HG02840 (cell line): ENCODE measurements around the gene SERPINE2.
A peak's percentile ranks its signal among the peaks of the same experiment; 100 is the strongest.

Experiments
- ATAC-seq: cut with Tn5 transposase; IDR thresholded peaks from one replicate; pipeline ENCODE4 v1.9.1; 2021; ENCODE audit warnings: mild to moderate bottlenecking, moderate library complexity, moderate number of reproducible peaks; ENCODE audit not compliant: unreplicated experiment, low FRiP score

Gene SERPINE2, protein sequence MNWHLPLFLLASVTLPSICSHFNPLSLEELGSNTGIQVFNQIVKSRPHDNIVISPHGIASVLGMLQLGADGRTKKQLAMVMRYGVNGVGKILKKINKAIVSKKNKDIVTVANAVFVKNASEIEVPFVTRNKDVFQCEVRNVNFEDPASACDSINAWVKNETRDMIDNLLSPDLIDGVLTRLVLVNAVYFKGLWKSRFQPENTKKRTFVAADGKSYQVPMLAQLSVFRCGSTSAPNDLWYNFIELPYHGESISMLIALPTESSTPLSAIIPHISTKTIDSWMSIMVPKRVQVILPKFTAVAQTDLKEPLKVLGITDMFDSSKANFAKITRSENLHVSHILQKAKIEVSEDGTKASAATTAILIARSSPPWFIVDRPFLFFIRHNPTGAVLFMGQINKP

GRCh38 chr2:224039080-224039769, at the start of gene SERPINE2:
TSS of gene SERPINE2 (minus strand) at chr2:224039286. CDS start at chr2:224001900, 37,386 bp downstream.
- ATAC-seq: peak; percentile 41

DNA sequence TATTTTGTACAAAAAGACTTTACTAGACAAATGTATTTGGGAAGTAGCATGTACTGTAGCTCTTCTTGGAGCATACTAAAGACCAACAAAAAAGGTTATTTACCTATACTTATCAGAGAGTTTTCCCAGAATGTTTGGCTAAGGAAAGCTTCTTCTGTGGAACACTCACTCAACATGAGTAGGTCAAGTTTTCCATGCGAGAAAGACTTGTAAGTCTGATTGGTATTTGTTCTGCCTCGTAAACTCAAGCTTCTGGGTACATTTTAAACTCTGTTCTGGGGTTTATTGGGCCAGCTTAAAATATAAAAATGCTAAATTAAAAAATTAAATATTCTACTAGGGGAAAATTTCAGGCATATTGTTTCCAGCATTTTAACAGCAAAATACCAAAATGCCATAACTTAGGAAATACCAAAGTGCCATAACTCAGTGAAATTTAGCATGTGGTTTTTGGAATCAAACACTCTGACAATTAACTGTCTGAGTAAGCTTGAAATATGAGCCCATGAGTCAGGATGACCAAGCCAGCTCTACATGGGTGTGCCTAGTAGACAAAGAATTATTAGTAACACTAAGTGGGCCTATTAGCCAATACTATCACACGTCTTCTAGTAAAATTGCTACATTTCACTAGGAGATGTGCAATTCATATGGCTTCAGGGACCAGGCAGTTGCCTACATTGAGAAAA, 47.3 kb upstream of the SERPINE2 start:
- no peak for ATAC-seq

- no peak for ATAC-seq
Observed at GRCh38 chr2:224085811-224086210, 46.7 kb upstream of the SERPINE2 start.

DNA sequence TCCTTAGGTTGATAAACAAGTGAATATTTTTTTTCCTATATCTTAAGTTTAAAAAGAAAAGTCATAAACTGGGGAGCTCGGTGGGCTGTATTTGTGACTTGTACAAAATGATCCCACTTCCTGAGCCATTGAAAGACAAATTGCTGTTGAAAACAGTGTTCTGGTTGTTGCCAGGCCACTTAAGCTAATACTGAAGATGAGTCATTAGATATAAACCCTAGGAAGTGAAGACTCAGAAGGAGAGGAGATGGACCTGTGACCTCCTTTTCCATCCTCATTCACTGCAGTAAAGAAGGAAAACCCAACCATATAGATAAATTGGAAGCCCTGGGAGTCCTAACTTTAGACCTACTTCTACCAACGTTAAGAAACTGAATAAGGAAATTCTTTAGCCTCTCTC, 46.2 kb upstream of the SERPINE2 start:
- ATAC-seq: no peak

DNA sequence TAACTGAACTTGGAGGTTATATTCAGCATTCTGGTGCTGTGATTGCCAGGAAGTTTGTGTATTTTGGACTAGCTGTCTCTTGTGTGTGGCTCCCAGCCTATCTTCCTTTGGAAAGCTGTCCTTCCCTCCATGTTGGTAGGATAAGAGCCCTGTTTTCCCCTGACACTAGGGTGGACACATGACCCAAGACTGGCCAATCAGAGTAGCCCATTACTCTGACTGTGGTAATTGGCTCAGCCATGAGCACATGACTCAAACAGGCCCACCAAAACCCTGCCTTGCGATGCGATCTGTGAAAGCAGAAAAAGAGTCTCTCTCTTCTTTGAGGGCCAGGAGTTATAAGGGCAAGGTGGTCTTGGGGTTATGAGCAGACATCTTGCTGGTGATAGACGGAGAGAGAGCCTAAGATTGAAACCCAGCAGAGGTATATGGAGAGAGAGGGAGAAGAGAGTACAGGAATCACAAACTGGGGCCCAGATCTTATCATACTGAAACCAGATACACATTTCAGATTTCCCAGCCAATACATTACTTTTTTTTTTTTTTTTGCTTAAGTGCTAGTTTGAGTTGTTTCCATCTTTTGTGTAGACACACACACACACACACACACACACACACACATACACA, 45.3 kb upstream of the SERPINE2 start:
- no peak for ATAC-seq

DNA sequence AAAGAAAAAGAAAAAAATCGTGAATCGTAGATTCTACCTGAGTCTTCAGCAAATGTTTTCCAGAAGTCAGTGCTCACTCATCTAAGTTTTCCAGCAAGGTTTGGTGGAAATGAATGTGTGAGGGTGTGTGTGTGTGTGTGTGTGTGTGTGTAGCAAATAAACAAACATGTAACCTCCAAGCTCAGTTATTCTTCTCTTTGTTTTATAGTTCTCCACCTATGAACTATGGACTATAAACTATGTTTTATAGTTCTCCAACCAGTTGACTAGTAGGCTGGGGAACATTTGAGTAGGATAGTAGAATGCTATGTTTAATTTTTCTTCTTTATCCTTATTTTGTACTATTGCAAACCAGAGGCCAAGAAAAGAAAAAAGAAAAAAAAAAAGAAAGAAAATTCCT, 44.6 kb upstream of the SERPINE2 start:
- ATAC-seq: no peak

DNA sequence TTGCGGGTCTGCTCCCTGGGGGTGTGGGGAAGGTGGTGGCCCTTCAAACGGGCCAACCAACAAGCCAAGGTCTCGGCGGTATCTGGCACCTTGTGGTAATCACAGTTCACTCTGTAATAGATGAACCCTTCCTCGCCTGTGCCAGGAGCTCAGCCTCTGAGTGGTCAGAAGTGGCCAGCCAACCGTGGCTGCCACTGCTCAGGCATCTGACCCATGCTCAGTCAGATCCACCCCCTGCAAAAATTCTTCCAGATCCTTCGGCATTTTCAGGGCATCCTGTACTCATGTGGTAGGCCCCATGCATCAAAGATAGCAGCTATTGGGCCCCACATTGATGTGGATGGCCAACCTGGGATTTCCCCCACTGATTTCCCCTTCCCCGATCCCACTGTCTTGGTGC, 39.6 kb upstream of the SERPINE2 start:
- ATAC-seq: no peak

- no peak for ATAC-seq
Observed at GRCh38 chr2:224077773-224078507, 38.9 kb upstream of the SERPINE2 start.

GRCh38 chr2:224075588-224075987, 36.5 kb upstream of the SERPINE2 start:
- no peak for ATAC-seq

DNA sequence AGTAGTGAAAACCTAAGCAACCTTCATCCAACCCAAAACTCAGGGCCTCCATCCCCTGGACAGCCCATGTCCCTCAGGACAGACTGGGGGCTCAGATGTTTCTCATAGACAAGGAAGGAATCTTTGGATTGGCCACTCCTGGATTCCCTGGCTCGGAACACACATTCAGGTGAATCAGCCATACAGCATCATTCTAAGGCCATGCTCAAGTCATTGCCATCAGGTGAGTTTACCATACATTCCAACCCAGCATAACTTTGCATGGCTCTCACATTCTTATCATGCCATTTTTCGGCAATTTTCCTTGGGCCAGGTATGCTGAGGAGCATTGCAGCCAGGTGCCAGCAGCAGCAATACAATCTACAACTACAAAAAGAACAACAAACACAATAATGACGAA, 34.6 kb upstream of the SERPINE2 start:
- no peak for ATAC-seq

- no peak for ATAC-seq
Observed at GRCh38 chr2:224072541-224073188, 33.6 kb upstream of the SERPINE2 start.

GRCh38 chr2:224069172-224069571, 30.1 kb upstream of the SERPINE2 start:
- ATAC-seq: no peak

GRCh38 chr2:224063298-224063648, 24.2 kb upstream of the SERPINE2 start:
- no peak for ATAC-seq

DNA sequence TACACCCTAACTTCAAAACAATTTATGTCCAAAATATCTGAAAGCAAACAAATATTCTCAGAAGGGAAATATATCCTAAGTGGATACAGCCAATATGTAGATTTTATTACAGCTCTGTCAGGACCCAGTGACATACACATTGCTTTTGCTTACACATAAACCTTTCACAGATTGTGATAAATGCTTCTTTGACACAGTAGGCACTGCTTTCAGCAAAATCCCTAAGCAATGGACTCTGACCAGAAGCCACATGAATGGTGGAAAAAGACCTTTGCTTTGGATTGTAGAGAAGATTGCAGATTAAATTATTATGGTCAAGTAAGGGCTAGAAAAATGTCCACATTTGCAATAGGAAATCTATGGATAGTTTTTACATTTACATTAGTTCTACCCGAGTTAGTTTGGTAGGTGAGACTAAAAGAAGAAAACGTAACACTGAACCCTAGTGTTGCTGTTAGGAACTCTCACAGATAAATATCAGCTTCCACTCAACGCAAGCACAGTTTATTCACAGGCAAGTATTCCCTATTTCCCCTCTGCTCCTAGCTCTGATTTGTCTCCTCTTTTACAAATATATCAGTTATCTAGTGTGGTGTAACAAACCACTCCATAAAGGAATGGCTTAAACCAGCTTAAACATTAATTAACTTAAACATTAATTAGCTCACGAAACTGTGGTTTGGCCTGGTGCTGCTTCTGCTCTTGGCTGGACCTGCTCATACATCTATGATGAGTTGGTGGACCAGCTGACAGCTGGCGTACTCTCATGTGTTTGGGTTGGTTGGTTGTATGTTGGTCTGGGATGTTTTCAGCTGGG, 23.6 kb upstream of the SERPINE2 start:
- ATAC-seq: no peak

GRCh38 chr2:224060783-224061482, 21.8 kb upstream of the SERPINE2 start:
- no peak for ATAC-seq

- no peak for ATAC-seq
Observed at GRCh38 chr2:224059178-224059577, 20.1 kb upstream of the SERPINE2 start.

- no peak for ATAC-seq
Observed at GRCh38 chr2:224058048-224058775, 19.1 kb upstream of the SERPINE2 start.

- no peak for ATAC-seq
Observed at GRCh38 chr2:224056889-224057288, 17.8 kb upstream of the SERPINE2 start.
